SJCRH30 (cell line): Measurements from ENCODE around the gene SCNM1. TPM values are rescaled to one million over a fixed set of nuclear protein-coding genes. Genes with fewer than 3 reads are reported as not detected.
"Not testable (repeated sequence)": the region's sequence is repeated elsewhere in the genome, so short reads cannot be mapped to it uniquely, and the experiment has no call there.

Experiments used
- DNase-seq, 2 experiments: peaks; one replicate each; pipeline ENCODE4 v3.0.0-alpha.2; 2015 to 2020
- H3K27ac ChIP-seq: fragments of 250-450 bp; sonication (Bioruptor Pico); 2 replicates; pipeline ENCODE4 v1.5.1; 2020; ENCODE audit warnings: mild to moderate bottlenecking, moderate library complexity
- H3K27me3 ChIP-seq: fragments of 250-450 bp; sonication (Bioruptor Pico); 2 replicates; pipeline ENCODE4 v1.5.1; 2020; ENCODE audit warnings: mild to moderate bottlenecking, moderate library complexity
- H3K36me3 ChIP-seq: fragments of 250-450 bp; sonication (Bioruptor Pico); 2 replicates; pipeline ENCODE4 v1.5.1; 2020; ENCODE audit warnings: mild to moderate bottlenecking, moderate library complexity
- H3K4me1 ChIP-seq: fragments of 250-450 bp; sonication (Bioruptor Pico); 2 replicates; pipeline ENCODE4 v1.5.1; 2020; ENCODE audit warnings: mild to moderate bottlenecking, moderate library complexity
- H3K4me3 ChIP-seq: fragments of 250-450 bp; sonication (Bioruptor Pico); 2 replicates; pipeline ENCODE4 v1.5.1; 2020; ENCODE audit warnings: mild to moderate bottlenecking, moderate library complexity
- H3K9me3 ChIP-seq: fragments of 250-450 bp; sonication (Bioruptor Pico); replicated peaks from 2 replicates; pipeline ENCODE4 v1.5.1; 2020; ENCODE audit warnings: mild to moderate bottlenecking, moderate library complexity
- total RNA-seq: library from RNA; depleted of rRNA; stranded (reverse); fragments of >200 nt; shearing (Covaris generic); gene quantifications from 2 replicates; pipeline ENCODE4 v1.2.3, GENCODE V29; 2014

Gene SCNM1
- total RNA-seq, 1 experiment from 2014 or later: 57.8 TPM

- Histone ChIP-seq H3K4me1 (no peaks in the 10 kb centered on the region), H3K4me3 (peak overlapping the region; percentile 76), H3K27me3 (no peaks in the 10 kb centered on the region), H3K9me3 (no peaks in the 10 kb centered on the region), H3K27ac (peak overlapping the region; percentile 42), H3K36me3 (peaks cover 16% of the 10 kb centered on the region; the same call in 1 of the 2 replicates)
- peak; percentile 48 to 61 for DNase-seq
Measured at GRCh38 chr1:151165281-151165737, 635 bp upstream of the SCNM1 start.

DNA sequence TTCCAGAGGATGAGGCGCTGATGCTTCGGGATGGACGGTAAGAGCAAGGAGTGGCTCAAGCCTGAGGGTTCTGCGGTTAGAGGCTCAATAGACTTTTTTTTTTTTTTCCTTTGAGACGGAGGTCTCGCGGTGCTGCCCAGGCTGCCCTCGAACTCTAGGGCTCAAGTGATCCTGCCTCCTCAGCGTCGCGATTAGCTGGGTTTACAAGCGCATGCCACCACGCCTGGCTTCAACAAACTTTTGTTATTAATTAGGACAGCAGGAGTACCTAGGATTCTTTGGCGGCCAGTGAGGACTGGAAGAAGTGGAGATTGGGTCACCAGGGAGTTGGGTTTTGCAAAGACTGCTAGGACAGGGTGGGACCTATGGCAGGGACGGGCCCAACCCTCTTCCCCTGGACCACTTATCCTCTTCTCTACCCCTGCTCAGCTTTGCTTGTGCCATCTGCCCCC lies 587 bp downstream of the SCNM1 start:
- Histone ChIP-seq H3K4me1 (no peaks in the 10 kb centered on the region), H3K27me3 (no peaks in the 10 kb centered on the region), H3K9me3 (no peaks in the 10 kb centered on the region), H3K27ac (peak overlapping the region; percentile 42), H3K4me3 (peak overlapping the region; percentile 76), H3K36me3 (peaks cover 16% of the 10 kb centered on the region; the same call in 1 of the 2 replicates)
- peak; percentile 32 to 43 for DNase-seq

- no peak overlapping the region for H3K27ac ChIP-seq
- no peaks in the 10 kb centered on the region for H3K4me1 ChIP-seq
- H3K4me3 ChIP-seq: peak overlapping the region; percentile 76
Measured at GRCh38 chr1:151167116-151167515, 1.2 kb downstream of the SCNM1 start.

DNA sequence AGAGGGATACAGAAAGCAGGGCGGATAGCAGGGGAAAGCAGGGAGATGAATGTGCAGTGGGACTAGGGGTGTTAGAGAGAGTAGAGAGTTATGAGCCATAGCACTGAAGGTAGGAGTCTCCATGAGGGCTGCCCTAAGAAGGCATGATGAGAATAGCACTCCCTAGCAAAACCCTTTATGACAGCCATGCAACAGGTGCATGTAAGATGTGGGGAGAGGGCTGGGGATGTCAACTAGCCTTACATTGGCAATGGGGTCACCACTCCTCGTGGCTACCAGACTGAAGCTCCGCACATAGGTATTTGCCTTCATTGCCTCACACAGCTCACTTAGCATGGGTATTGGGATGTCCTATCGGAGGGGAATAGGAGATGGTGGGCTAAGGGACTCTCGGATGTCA lies 5.2 kb downstream of the SCNM1 start:
- H3K4me1 ChIP-seq: no peaks in the 10 kb centered on the region
- no peak overlapping the region for H3K27ac ChIP-seq
- no peak for DNase-seq
- no peak overlapping the region for H3K4me3 ChIP-seq
- H3K27me3 ChIP-seq: no peaks in the 10 kb centered on the region
- peaks cover 16% of the 10 kb centered on the region for H3K36me3 ChIP-seq
- no peaks in the 10 kb centered on the region for H3K9me3 ChIP-seq

More at GRCh38 chr1:151167116-151167515, 1.2 kb downstream of the SCNM1 start:
- H3K36me3 ChIP-seq: peaks cover 16% of the 10 kb centered on the region; the same call in 1 of the 2 replicates
- no peaks in the 10 kb centered on the region for H3K9me3 ChIP-seq
- H3K27me3 ChIP-seq: no peaks in the 10 kb centered on the region
- DNase-seq: no peak

- no peaks in the 10 kb centered on the region for H3K4me1 ChIP-seq
- no peaks in the 10 kb centered on the region for H3K9me3 ChIP-seq
- no peak for DNase-seq
- H3K36me3 ChIP-seq: peaks cover 6% of the 10 kb centered on the region
- no peaks in the 10 kb centered on the region for H3K27me3 ChIP-seq
- H3K27ac ChIP-seq: no peak overlapping the region
- H3K4me3 ChIP-seq: no peak overlapping the region
Measured at GRCh38 chr1:151175041-151175741, 9.2 kb downstream of the SCNM1 start.

DNA sequence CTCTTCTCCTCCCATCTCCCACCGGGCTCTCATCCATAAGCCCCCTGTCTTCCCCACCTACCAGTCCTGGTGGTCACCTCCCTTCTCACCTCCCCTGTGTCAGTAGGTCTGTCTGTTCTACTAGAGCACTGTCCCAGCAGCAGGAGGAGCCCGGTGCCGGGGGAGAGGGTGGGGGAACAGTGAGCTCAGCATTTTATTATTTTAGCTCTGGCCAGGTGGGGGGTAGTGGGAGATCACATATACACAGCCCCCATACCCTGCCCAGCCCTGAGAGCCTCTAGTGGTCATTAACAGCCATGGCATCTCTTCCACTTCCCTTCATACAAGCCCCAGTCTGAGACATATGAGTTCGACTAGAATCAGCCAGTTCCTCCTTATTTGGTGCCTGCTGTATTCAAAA lies 9.9 kb downstream of the SCNM1 start, which contains the start of gene TMOD4:
Gene TMOD4, minus strand, starts transcription at position 119 of the 400 bp plus-strand sequence. CDS start 1,106 bp downstream, outside the sequence.
- no peaks in the 10 kb centered on the region for H3K4me1 ChIP-seq
- no peak for DNase-seq
- no peaks in the 10 kb centered on the region for H3K9me3 ChIP-seq
- H3K27ac ChIP-seq: no peak within 1 kb of the TSS
- peaks cover 10% of the 10 kb centered on the region for H3K36me3 ChIP-seq
- no peak within 1 kb of the TSS for H3K4me3 ChIP-seq
- H3K27me3 ChIP-seq: no peaks in the 10 kb centered on the region

GRCh38 chr1:151176514-151177045 lies 10.6 kb downstream of the SCNM1 start:
- Histone ChIP-seq H3K36me3 (peaks cover 15% of the 10 kb centered on the region), H3K27ac (no peak overlapping the region), H3K4me1 (no peaks in the 10 kb centered on the region), H3K27me3 (no peaks in the 10 kb centered on the region), H3K9me3 (no peaks in the 10 kb centered on the region), H3K4me3 (no peak overlapping the region)
- DNase-seq: no peak

DNA sequence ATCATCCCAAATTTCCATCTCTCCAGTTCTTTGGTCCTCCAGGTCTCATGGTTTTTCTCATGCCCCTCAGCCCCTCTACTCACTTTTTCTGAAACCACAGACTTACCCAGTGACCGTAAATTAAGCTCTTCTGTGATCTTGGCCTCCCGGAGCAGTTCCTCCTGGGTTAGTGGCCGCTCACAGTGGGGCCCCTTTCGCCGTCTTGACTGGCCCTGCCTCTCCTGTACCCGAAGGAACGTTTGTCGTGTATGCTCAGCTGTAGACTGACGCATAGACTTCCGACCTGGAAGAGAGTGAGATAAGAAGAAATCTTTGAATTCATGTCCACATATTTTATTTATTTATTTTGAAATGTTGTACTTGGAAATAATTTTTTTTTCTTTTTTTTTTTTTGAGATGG lies 18.3 kb downstream of the SCNM1 start:
- H3K9me3 ChIP-seq: no peaks in the 10 kb centered on the region
- H3K27ac ChIP-seq: no peak overlapping the region
- DNase-seq: no peak
- H3K36me3 ChIP-seq: peaks cover 41% of the 10 kb centered on the region
- H3K27me3 ChIP-seq: no peaks in the 10 kb centered on the region
- H3K4me3 ChIP-seq: no peak overlapping the region
- no peaks in the 10 kb centered on the region for H3K4me1 ChIP-seq

GRCh38 chr1:151187205-151187604 lies 21.3 kb downstream of the SCNM1 start:
- Histone ChIP-seq H3K4me3 (no peak overlapping the region), H3K36me3 (peaks cover 23% of the 10 kb centered on the region), H3K4me1 (no peaks in the 10 kb centered on the region), H3K9me3 (no peaks in the 10 kb centered on the region), H3K27ac (no peak overlapping the region), H3K27me3 (no peaks in the 10 kb centered on the region)
- DNase-seq: no peak

DNA sequence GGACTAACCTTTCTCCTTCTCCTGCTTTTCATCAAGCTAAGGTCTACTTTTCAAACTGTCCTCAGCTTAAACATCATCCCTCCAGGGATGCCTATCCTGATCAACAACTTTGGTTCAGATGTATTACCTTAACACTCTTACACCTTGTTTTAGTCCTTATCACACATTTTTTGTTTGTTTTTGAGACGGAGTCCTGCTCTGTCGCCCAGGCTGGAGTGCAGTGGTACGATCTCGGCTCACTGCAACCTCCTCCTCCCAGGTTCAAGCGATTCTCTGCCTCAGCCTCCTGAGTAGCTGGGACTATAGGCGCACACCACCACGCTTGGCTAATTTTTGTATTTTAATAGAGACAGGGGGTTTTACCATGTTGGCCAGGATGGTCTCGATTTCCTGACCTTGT lies 22.7 kb downstream of the SCNM1 start:
- not testable (repeated sequence) for H3K27me3 ChIP-seq, H3K4me1 ChIP-seq, H3K9me3 ChIP-seq, H3K27ac ChIP-seq, DNase-seq
- peak overlapping the region; percentile 79 for H3K4me3 ChIP-seq
- H3K36me3 ChIP-seq: peaks cover 15% of the 10 kb centered on the region; the same call in 1 of the 2 replicates

- Histone ChIP-seq H3K4me3 (peak within 1 kb of the TSS; percentile 79), H3K27ac (peak within 1 kb of the TSS; percentile 48), H3K4me1 (no peaks in the 10 kb centered on the region), H3K36me3 (peaks cover 8% of the 10 kb centered on the region; the same call in 1 of the 2 replicates), H3K27me3 (no peaks in the 10 kb centered on the region), H3K9me3 (no peaks in the 10 kb centered on the region)
- DNase-seq: peak; percentile 86 to 91
Measured at GRCh38 chr1:151189637-151190445, 23.9 kb downstream of the SCNM1 start, which contains the start of gene VPS72. VPS72 (minus strand) TSS chr1:151190197; CDS start chr1:151190121, 76 bp downstream.

- Histone ChIP-seq H3K27me3 (no peaks in the 10 kb centered on the region), H3K4me3 (no peak overlapping the region), H3K27ac (no peak overlapping the region), H3K4me1 (peaks cover 2% of the 10 kb centered on the region; the same call in 1 of the 2 replicates), H3K9me3 (no peaks in the 10 kb centered on the region), H3K36me3 (no peaks in the 10 kb centered on the region)
- no peak for DNase-seq
Measured at GRCh38 chr1:151192047-151192446, 26.1 kb downstream of the SCNM1 start.

DNA sequence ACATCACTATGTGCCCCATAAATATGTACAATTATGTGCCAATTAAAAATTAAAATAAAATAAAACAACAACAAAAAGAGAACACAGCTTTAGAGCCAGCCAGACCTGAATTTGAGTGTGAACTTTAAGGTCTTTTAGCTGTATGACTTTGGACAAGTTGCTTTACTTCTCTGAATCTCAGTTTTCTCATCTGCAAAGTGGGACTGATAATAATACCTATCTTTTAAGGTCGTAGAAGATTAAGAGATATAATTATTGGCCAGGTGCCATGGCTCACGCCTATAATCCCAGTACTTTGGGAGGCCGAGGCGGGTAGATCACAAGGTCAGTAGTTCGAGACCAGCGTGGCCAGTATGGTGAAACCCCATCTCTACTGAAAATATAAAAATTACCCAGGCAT lies 27.4 kb downstream of the SCNM1 start:
- no peaks in the 10 kb centered on the region for H3K36me3 ChIP-seq
- no peak overlapping the region for H3K4me3 ChIP-seq
- H3K27me3 ChIP-seq: no peaks in the 10 kb centered on the region
- H3K4me1 ChIP-seq: peaks cover 2% of the 10 kb centered on the region; the same call in 1 of the 2 replicates
- no peaks in the 10 kb centered on the region for H3K9me3 ChIP-seq
- DNase-seq: no peak
- H3K27ac ChIP-seq: no peak overlapping the region

DNA sequence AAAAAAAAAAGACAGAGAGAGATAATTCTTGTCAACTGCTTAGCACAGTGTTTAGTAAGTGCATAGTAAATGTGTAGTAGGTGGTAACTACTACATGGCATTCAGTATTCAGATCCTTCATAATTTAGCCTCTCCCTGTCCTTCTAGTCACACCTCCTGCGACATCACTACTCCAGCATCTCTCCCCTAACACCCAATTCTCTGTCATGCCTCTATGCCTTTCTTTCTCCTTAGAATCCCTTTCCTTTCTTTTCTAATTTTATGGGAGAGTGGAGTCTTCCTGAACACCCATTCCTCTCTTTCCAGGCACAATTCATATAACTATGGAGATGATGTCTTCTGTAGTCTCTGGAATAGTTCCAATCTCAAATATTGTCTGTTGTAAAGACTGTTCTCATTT lies 27.9 kb downstream of the SCNM1 start:
- Histone ChIP-seq H3K4me1 (peaks cover 2% of the 10 kb centered on the region; the same call in 1 of the 2 replicates), H3K27ac (no peak overlapping the region), H3K4me3 (no peak overlapping the region), H3K9me3 (no peaks in the 10 kb centered on the region), H3K36me3 (no peaks in the 10 kb centered on the region), H3K27me3 (no peaks in the 10 kb centered on the region)
- DNase-seq: no peak
